ENCODE data around the gene JDP2.
"Not testable (repeated sequence)": the region's sequence is repeated elsewhere in the genome, so short reads cannot be mapped to it uniquely, and the experiment has no call there.

Gene JDP2

GRCh38 chr14:75427482-75428229 lies at the start of gene JDP2:
Gene JDP2, plus strand, starts transcription at chr14:75428022. Its CDS starts 9,899 bp downstream, at chr14:75437921.
- no peak for DNase-seq (ENCODE audit: extremely low read depth in 1 of 2, low read depth in 1 of 2)

- no peak for DNase-seq (ENCODE audit: extremely low read depth in 1 of 2, low read depth in 1 of 2)
Observed at GRCh38 chr14:75379246-75379929, 48.4 kb upstream of the JDP2 start.

- DNase-seq (ENCODE audit: extremely low read depth in 1 of 2, low read depth in 1 of 2) = no peak
Observed at GRCh38 chr14:75379930-75380270, 47.9 kb upstream of the JDP2 start.

DNA sequence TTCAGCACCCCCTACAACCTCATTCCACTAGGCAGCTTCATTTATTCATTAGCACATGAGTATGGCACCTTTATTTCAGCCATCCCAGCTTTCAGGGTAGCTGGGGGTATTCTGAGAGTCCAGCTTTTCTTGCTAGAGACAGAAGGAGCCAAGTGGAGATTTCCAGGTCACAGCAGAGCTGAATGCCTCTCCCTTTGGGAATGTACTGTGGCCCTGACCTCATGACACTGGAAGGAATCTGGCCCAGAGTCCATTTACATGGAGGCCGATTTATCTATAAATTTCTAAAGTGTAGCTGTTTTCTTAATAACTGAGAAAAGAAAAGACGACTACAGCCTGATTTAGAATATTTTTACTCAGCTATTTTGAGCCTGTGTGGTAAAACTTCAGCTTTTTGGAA lies 47.2 kb upstream of the JDP2 start:
- no peak for DNase-seq (ENCODE audit: extremely low read depth in 1 of 2, low read depth in 1 of 2)

DNA sequence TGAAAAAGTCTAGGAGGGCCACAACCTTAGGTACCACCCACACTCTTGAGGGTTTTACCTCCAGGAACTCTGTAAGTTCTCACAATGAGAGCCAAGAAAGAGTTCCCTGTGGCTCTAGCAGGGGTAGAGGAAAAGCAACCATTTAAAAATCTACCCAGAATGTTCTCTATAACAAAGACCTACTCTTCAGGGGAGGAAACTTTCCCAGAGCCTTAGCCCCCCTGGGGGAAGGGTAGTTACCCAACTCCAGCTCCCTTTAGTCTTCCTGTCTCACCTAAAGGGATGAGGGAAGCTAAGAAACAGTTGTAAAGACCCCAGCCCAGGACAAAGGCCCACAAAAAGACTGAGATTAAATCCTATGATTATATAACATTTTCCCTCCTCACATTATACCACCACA lies 46.2 kb upstream of the JDP2 start:
- no peak for DNase-seq (ENCODE audit: extremely low read depth in 1 of 2, low read depth in 1 of 2)

DNA sequence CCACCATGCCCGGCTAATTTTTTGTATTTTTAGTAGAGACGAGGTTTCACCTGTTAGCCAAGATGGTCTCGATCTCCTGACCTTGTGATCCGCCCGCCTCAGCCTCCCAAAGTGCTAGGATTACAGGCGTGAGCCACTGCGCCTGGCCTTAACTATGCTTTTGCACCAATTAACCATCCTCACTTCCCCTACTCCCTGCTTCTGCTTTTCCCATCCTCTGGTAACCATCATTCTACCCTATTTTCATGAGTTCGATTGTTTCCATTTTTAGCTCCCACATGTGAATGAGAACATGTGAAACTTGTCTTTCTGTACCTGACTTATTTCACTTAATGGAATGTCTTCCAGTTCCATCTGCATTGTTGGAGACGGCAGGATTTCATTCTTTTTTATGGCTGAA lies 44.6 kb upstream of the JDP2 start:
- not testable (repeated sequence) for DNase-seq (ENCODE audit: extremely low read depth in 1 of 2, low read depth in 1 of 2)

DNA sequence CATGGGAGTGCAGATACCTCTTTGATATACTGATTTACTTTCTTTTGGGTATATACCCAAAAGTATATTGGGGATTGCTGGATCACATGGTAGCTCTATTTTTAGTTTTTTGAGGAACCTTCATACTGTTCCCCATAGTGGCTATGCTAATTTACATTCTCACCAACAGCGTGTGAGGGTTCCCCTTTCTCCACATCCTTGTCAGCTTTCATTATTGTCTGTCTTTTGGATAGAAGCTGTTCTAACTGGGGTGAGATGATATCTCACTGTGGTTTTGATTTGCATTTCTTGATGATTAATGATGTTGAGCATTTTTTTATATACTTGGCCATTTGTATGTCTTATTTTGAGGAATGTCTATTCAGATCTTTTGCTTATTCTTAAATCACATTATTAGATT lies 44.1 kb upstream of the JDP2 start:
- no peak for DNase-seq (ENCODE audit: extremely low read depth in 1 of 2, low read depth in 1 of 2)

- DNase-seq (ENCODE audit: extremely low read depth in 1 of 2, low read depth in 1 of 2) = no peak
Observed at GRCh38 chr14:75389679-75390078, 38.1 kb upstream of the JDP2 start.

GRCh38 chr14:75390183-75390582 lies 37.6 kb upstream of the JDP2 start:
- no peak for DNase-seq (ENCODE audit: extremely low read depth in 1 of 2, low read depth in 1 of 2)

GRCh38 chr14:75391953-75392352 lies 35.9 kb upstream of the JDP2 start:
- no peak for DNase-seq (ENCODE audit: extremely low read depth in 1 of 2, low read depth in 1 of 2)

DNA sequence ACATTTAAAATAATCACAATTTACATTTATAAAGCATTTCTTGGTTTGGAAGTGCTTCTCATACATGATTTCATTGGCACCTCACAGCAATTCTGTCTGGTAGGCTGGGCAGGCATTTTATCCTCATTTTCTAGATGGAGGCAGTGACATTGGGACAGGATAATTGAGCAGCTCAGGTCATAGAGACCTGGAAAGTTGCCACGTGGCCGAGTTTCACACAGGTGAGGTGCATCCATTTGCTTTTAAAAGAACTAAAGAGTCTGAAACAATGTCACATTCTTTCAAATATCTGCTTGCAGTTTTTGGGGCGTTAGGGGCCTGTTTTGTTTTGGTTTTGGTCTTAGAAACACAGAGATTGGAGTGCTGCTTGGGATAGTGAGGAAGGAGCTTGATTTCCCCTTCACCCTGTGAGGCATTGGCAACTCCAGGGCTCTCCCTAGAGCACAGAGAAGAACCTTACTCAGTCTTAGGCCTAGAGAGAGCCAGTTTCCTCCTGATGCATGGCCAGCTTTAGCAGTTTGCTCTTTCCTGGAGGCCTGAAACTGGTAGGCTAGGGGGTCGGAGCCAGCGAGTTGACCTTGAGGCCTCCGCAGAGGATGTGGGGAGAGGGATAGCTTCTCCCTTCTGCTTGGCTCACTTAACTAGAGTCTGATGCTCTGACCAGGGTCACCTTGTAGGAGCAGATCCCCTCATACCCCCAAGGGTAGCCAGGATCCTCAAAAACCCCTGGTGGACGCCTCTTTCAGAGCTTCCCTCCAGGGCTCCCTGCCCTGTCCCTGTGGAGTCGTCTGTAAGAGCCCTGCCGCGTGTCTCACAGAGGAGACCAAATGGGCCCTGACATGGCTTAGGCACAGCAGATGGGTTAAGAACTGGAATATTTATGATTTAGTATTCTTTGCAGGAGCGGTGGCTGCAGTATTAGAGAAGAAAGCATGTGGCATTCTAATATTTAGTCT lies 34.9 kb upstream of the JDP2 start:
- DNase-seq (ENCODE audit: extremely low read depth in 1 of 2, low read depth in 1 of 2) = no peak

DNA sequence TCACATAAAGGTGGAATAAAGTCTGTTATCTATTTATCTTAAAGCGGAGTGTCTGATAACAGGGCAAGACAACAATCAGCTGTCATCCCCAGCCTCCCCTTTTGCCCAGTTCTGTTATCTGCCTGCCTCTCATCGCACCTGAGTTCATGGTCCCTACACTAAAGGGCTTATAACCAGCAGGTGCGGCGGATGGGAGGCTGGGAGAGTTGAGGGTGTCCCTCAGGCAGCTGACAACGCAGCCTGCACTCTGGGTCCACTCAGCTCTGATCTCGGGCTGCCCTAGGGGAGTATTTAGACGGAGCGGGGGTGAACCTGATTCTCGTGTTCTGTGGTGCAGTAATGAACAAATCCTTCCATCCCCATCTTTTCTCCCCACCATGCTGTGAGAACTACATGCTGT lies 34.0 kb upstream of the JDP2 start:
- no peak for DNase-seq (ENCODE audit: extremely low read depth in 1 of 2, low read depth in 1 of 2)

- no peak for DNase-seq (ENCODE audit: extremely low read depth in 1 of 2, low read depth in 1 of 2)
Observed at GRCh38 chr14:75395862-75396261, 32.0 kb upstream of the JDP2 start.

GRCh38 chr14:75399321-75399720 lies 28.5 kb upstream of the JDP2 start:
- DNase-seq (ENCODE audit: extremely low read depth in 1 of 2, low read depth in 1 of 2) = no peak

- DNase-seq (ENCODE audit: extremely low read depth in 1 of 2, low read depth in 1 of 2) = no peak
Observed at GRCh38 chr14:75399843-75400775, 27.7 kb upstream of the JDP2 start.

GRCh38 chr14:75401361-75401760 lies 26.5 kb upstream of the JDP2 start:
- DNase-seq (ENCODE audit: extremely low read depth in 1 of 2, low read depth in 1 of 2) = no peak

GRCh38 chr14:75402867-75403413 lies 24.9 kb upstream of the JDP2 start:
- DNase-seq (ENCODE audit: extremely low read depth in 1 of 2, low read depth in 1 of 2) = no peak

DNA sequence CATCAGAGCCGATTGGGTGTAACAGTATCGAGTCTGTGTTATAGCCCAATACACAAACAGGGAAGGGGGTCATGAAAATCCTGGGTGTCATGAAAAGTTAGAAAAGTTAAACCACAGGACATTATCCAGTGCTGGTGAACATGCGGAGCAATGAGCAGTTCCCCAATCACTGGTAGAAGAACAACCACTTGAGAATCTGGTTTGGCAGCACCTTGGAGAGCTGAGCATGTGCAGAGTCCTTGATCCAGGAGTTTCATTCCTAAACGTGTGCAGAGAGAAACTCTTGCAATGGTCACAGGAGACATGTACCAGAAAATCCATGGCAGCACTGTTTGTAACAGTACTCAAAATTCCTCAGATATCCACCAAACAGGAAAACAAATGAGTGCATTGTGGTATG lies 23.0 kb upstream of the JDP2 start:
- DNase-seq (ENCODE audit: extremely low read depth in 1 of 2, low read depth in 1 of 2) = no peak

DNA sequence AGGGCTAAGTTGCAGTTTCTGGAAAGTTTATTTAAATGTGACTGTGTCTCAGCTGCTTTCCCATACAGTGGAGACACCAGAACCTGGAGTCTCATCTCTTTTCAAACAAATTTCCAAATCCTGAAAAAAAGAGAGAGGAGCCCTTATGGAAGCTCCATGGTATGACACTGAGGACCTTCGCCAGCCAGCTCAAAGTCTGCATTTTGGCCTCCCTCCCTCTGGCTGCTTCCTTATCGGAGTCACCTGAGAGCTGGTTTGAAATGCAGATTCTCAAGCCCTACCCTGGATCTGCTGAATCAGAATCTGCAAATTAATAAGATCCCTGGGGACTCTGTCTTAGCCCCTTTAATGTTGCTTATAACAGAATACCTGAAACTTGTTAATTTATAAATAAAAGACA lies 21.7 kb upstream of the JDP2 start:
- DNase-seq (ENCODE audit: extremely low read depth in 1 of 2, low read depth in 1 of 2) = no peak

- no peak for DNase-seq (ENCODE audit: extremely low read depth in 1 of 2, low read depth in 1 of 2)
Observed at GRCh38 chr14:75406856-75407255, 21.0 kb upstream of the JDP2 start.
